Central memory CD8-positive, alpha-beta T cell (primary cell): ENCODE results near the gene CPNE8.
"Not testable (repeated sequence)": the region's sequence is repeated elsewhere in the genome, so short reads cannot be mapped to it uniquely, and the experiment has no call there.

ENCODE experiments used
- ATAC-seq: fragments of 150-1000 bp; cut with Tn5 transposase; replicated peaks from 2 replicates; pipeline ENCODE4 v1.10.0; 2022; ENCODE audit warnings: mild to moderate bottlenecking, moderate FRiP score, moderate number of reproducible peaks; ENCODE audit not compliant: poor library complexity, severe bottlenecking; ENCODE audit errors: extremely low read depth
- DNase-seq, 2 donors: peaks; one replicate each; pipeline ENCODE4 v3.0.0; 2021; ENCODE audit warnings: low spot score in 2 of 2
- H3K27ac Mint-ChIP-seq: one replicate; pipeline ENCODE4 v1.8.0; 2022; ENCODE audit warnings: low read depth, mild to moderate bottlenecking, moderate library complexity, mixed read lengths
- H3K27me3 Mint-ChIP-seq: one replicate; pipeline ENCODE4 v1.8.0; 2022; ENCODE audit warnings: mixed read lengths
- H3K36me3 Mint-ChIP-seq: one replicate; pipeline ENCODE4 v1.8.0; 2022; ENCODE audit warnings: mild to moderate bottlenecking, moderate library complexity, mixed read lengths; ENCODE audit not compliant: insufficient read depth
- H3K4me1 Mint-ChIP-seq: one replicate; pipeline ENCODE4 v1.8.0; 2022; ENCODE audit warnings: mixed read lengths
- H3K4me3 Mint-ChIP-seq: one replicate; pipeline ENCODE4 v1.8.0; 2022; ENCODE audit warnings: mild to moderate bottlenecking, moderate library complexity, mixed read lengths
- H3K9me3 Mint-ChIP-seq: one replicate; pipeline ENCODE4 v1.8.0; 2022; ENCODE audit warnings: mixed read lengths

Gene CPNE8

GRCh38 chr12:38742496-38742895, 162.9 kb downstream of the CPNE8 start:
- H3K4me1 Mint-ChIP-seq, H3K27me3 Mint-ChIP-seq, H3K27ac Mint-ChIP-seq, DNase-seq, H3K4me3 Mint-ChIP-seq, H3K9me3 Mint-ChIP-seq, ATAC-seq, H3K36me3 Mint-ChIP-seq: not testable (repeated sequence)

DNA sequence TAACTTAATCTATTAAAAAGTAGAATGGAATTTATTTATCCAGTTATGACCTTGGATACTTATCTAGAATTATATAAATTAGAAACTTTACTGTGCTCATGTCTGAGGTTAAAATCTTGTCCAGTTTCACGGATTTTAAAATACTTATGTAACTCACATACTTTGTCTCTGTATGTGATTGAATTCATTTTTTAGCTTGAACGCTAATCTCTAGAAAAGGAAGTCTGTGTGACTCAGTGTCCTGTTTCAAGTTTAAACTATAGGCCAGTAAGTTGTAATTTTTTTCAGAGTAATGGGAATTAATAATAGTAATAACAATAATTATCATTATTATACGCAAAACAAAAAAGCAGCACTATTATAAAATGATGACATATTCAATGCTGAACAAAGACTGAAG, 168.6 kb downstream of the CPNE8 start:
- no peak overlapping the region for H3K27ac Mint-ChIP-seq
- no peak for DNase-seq
- H3K9me3 Mint-ChIP-seq, result no peaks in the 10 kb centered on the region
- ATAC-seq, result no peak
- no peaks in the 10 kb centered on the region for H3K27me3 Mint-ChIP-seq
- H3K36me3 Mint-ChIP-seq, result no peaks in the 10 kb centered on the region
- H3K4me3 Mint-ChIP-seq, result no peak overlapping the region
- H3K4me1 Mint-ChIP-seq, result no peaks in the 10 kb centered on the region

GRCh38 chr12:38732761-38733160, 172.6 kb downstream of the CPNE8 start:
- Mint-ChIP-seq H3K9me3 (no peaks in the 10 kb centered on the region), H3K4me1 (no peaks in the 10 kb centered on the region), H3K36me3 (no peaks in the 10 kb centered on the region), H3K4me3 (no peak overlapping the region), H3K27me3 (no peaks in the 10 kb centered on the region), H3K27ac (no peak overlapping the region)
- no peak for ATAC-seq
- DNase-seq, result no peak

- Mint-ChIP-seq H3K27me3 (no peaks in the 10 kb centered on the region), H3K36me3 (no peaks in the 10 kb centered on the region), H3K4me3 (no peak overlapping the region), H3K9me3 (no peaks in the 10 kb centered on the region), H3K4me1 (no peaks in the 10 kb centered on the region), H3K27ac (no peak overlapping the region)
- DNase-seq (no peak), ATAC-seq (no peak)
These were observed 176.5 kb downstream of the CPNE8 start for GRCh38 chr12:38728894-38729293.

GRCh38 chr12:38721611-38722252, 183.7 kb downstream of the CPNE8 start:
- peaks cover 4% of the 10 kb centered on the region for H3K36me3 Mint-ChIP-seq
- no peak for DNase-seq
- peaks cover 1% of the 10 kb centered on the region for H3K9me3 Mint-ChIP-seq
- no peak overlapping the region for H3K4me3 Mint-ChIP-seq
- H3K27me3 Mint-ChIP-seq, result no peaks in the 10 kb centered on the region
- ATAC-seq, result no peak
- H3K27ac Mint-ChIP-seq, result no peak overlapping the region
- peaks cover under 1% of the 10 kb centered on the region for H3K4me1 Mint-ChIP-seq

DNA sequence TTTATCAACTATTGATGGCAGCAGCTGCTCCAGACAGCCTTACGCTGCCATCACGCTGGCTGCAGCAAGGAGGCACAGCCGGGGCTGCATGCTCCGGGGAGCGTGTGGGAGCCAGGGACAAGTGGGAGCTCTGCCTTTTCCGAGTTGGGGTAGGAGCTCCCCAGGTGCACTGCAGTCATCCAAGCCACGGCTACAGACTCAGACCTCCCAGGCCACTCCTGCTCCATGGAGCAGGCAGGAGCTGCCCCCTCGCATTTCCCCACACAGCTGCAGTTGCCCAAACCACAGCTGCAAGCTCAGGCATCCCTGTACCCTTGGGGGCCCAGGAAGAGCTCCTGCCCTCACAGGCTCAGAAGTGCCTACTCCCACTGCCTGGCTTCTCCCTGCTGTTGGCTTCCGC, 184.7 kb downstream of the CPNE8 start:
- Mint-ChIP-seq H3K4me3 (no peak overlapping the region), H3K27ac (no peak overlapping the region), H3K9me3 (peaks cover 9% of the 10 kb centered on the region), H3K36me3 (peaks cover 4% of the 10 kb centered on the region), H3K27me3 (no peaks in the 10 kb centered on the region), H3K4me1 (peaks cover 11% of the 10 kb centered on the region)
- no peak for DNase-seq
- no peak for ATAC-seq

DNA sequence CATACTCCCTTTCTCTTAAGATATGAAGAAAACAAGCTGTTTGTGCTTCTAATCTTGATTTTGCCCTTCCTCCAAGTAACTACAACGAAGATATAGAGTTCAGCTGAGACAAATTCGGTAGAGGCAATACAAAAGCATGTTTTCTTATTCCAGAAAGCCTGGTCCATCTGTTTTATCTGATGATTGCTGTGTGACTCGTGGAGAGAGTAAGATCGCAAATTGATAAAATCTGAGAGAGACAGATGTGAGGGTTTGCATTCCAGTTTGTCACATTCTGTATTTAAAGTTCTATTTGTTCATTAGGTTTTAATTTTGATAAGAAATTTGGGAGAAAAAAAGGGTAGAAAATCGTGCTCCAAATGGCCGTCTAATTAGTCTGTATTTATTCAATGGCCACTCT, 192.1 kb downstream of the CPNE8 start:
- no peak for DNase-seq
- no peak for ATAC-seq
- H3K9me3 Mint-ChIP-seq, result peaks cover 9% of the 10 kb centered on the region
- no peaks in the 10 kb centered on the region for H3K36me3 Mint-ChIP-seq
- no peaks in the 10 kb centered on the region for H3K27me3 Mint-ChIP-seq
- H3K27ac Mint-ChIP-seq, result no peak overlapping the region
- peaks cover 14% of the 10 kb centered on the region for H3K4me1 Mint-ChIP-seq
- no peak overlapping the region for H3K4me3 Mint-ChIP-seq

DNA sequence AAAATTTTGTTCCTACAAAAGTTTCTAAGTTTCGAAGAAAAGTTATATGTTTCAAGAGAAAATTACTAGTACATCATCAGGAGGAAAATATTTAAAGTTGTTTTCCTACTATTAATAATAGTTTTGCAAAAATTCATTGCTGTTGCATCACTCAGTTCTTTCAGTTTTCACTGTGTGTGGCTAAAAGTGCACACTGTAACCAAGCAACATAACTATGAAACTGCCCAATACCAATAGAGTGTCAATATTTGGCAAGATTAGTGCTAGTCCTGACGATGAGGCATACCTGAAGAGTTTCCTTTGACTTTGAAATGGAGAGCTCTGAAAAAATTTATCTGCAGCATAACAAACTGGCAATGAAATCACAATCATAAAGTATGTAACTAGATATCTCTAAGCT, 194.3 kb downstream of the CPNE8 start:
- Mint-ChIP-seq H3K4me3 (no peak overlapping the region), H3K27ac (no peak overlapping the region), H3K27me3 (no peaks in the 10 kb centered on the region), H3K36me3 (no peaks in the 10 kb centered on the region), H3K4me1 (peaks cover 7% of the 10 kb centered on the region), H3K9me3 (peaks cover 1% of the 10 kb centered on the region)
- no peak for DNase-seq
- no peak for ATAC-seq

- H3K36me3 Mint-ChIP-seq, result no peaks in the 10 kb centered on the region
- no peak overlapping the region for H3K27ac Mint-ChIP-seq
These were observed 196.9 kb downstream of the CPNE8 start for GRCh38 chr12:38708466-38708865.

GRCh38 chr12:38707648-38708047, 197.7 kb downstream of the CPNE8 start:
- Mint-ChIP-seq H3K36me3 (no peaks in the 10 kb centered on the region), H3K4me3 (no peak overlapping the region)

More at GRCh38 chr12:38708466-38708865, 196.9 kb downstream of the CPNE8 start:
- ATAC-seq, result no peak
- no peaks in the 10 kb centered on the region for H3K9me3 Mint-ChIP-seq
- DNase-seq, result no peak
- no peaks in the 10 kb centered on the region for H3K27me3 Mint-ChIP-seq
- H3K4me3 Mint-ChIP-seq, result no peak overlapping the region
- H3K4me1 Mint-ChIP-seq, result no peaks in the 10 kb centered on the region

GRCh38 chr12:38697289-38697688, 208.1 kb downstream of the CPNE8 start:
- ATAC-seq (no peak), DNase-seq (no peak)
- H3K4me1 Mint-ChIP-seq, result no peaks in the 10 kb centered on the region
- no peak overlapping the region for H3K4me3 Mint-ChIP-seq
- peaks cover 2% of the 10 kb centered on the region for H3K36me3 Mint-ChIP-seq
- no peaks in the 10 kb centered on the region for H3K9me3 Mint-ChIP-seq
- H3K27ac Mint-ChIP-seq, result no peak overlapping the region
- no peaks in the 10 kb centered on the region for H3K27me3 Mint-ChIP-seq

More at GRCh38 chr12:38707648-38708047, 197.7 kb downstream of the CPNE8 start:
- no peaks in the 10 kb centered on the region for H3K4me1 Mint-ChIP-seq
- ATAC-seq (no peak), DNase-seq (no peak)
- no peak overlapping the region for H3K27ac Mint-ChIP-seq
- H3K9me3 Mint-ChIP-seq, result no peaks in the 10 kb centered on the region
- no peaks in the 10 kb centered on the region for H3K27me3 Mint-ChIP-seq

DNA sequence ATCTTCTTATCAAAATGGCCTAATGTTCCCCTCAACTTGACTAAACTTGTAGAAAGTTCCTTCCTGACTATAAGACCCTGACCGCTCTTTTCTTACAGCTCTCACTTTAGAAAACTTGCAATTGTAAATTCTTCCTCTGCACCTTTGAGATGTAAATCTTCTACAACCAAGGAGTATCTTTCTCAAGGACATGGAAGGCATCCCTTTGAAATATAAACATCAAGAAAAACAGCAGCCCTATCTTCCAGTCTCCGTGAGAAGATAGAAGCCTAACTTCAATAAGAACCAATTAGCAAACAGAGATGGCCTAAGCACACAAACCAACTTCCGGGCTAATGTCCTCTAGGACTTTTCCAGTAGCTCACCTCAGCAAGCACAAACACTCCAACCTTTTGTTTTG, 210.3 kb downstream of the CPNE8 start:
- no peaks in the 10 kb centered on the region for H3K27me3 Mint-ChIP-seq
- DNase-seq, result no peak
- H3K9me3 Mint-ChIP-seq, result no peaks in the 10 kb centered on the region
- H3K27ac Mint-ChIP-seq, result no peak overlapping the region
- H3K4me1 Mint-ChIP-seq, result no peaks in the 10 kb centered on the region
- peaks cover 2% of the 10 kb centered on the region for H3K36me3 Mint-ChIP-seq
- H3K4me3 Mint-ChIP-seq, result no peak overlapping the region
- no peak for ATAC-seq

- Mint-ChIP-seq H3K4me3 (no peak overlapping the region), H3K27me3 (no peaks in the 10 kb centered on the region), H3K9me3 (no peaks in the 10 kb centered on the region), H3K27ac (no peak overlapping the region), H3K4me1 (no peaks in the 10 kb centered on the region), H3K36me3 (peaks cover 4% of the 10 kb centered on the region)
- no peak for DNase-seq
- no peak for ATAC-seq
These were observed 214.2 kb downstream of the CPNE8 start for GRCh38 chr12:38691164-38691563.
